NCI-H82 treated with DMSO at 0.1 percent for 48 hours (cell line): ENCODE results near the gene SELENOO.

ENCODE experiments used
- DNase-seq: peaks from one replicate; lab custom pipeline; 2025; ENCODE audit not compliant: unreplicated experiment; lab: John Stamatoyannopoulos, UW

SELENOO gene

DNA sequence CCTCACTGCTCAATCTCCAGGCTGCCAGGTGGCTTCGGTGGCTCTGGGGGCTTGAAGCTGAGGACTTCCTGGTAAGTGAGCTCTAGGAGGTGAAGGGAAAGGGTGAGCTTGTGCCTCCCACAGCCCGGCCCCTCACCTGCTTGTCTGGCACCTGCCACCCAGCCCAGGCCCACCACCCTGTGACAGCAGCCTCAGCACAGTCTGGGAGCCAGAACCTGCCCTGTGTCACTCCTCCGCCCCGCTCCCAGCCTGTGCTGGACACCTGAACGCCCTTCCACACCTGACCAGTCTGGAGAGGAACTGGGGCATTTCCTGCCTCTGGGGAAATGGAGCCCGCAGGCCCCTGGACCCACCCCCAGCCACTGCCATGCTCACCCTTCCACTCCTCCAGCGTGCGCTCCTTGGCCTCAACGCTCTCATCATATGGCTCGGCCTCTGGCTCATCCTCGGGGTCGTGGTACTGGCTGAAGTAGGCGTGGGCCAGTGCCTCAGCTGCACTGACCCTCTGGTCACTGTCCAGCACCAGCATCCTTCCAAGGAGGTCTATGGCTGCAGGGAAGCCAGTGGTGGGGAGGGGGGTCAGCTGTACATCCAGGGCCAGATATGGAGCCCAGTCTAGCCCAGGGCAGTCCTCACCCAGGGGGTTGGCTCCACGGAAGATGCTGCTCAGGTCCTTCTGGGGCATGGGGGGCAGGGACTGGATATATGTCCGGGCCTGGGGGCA, 64.3 kb downstream of the SELENOO start:
- no peak for DNase-seq

DNA sequence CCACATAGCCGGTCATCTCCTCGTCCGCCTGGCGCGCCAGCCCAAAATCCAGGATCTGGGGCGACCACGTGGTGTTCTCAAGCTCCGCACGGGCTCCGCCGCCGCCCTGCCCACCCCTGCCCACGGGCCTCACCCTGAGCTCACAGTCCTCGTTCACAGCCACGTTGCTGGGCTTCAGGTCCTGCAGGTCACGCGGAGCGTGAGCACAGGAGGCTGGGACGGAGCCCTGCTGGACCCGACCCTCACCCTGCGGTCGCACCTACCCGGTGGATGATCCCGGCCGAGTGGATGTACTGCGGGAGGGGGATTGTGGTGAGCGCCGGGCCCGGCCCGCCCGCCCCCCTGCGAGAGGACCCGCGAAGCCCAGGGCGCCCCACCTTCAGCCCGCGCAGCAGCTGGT, 66.2 kb downstream of the SELENOO start:
- DNase-seq, result no peak
